HepG2 (cell line): Measurements from ENCODE around the gene PFKFB4. TPM values are rescaled to one million over a fixed set of nuclear protein-coding genes. Genes with fewer than 3 reads are reported as not detected.
A peak's percentile ranks its signal among the peaks of the same experiment; 100 is the strongest.

ENCODE experiments used
- MBD4 ChIP-seq: IDR thresholded peaks from 2 replicates; pipeline ENCODE4 v1.6.1; 2012; ENCODE audit warnings: low read length, inconsistent platforms, borderline replicate concordance
- polyA plus RNA-seq, 8 experiments: library from polyadenylated mRNA; depleted of rRNA in 3 of 8; stranded (reverse) in 7 of 8; unstranded in 1 of 8; fragments of >200 nt; fragmentation: Illumina TruSeq in 4 of 8; extraction: Trizol in 4 of 8; gene quantifications; 2 replicates each; pipeline versions ENCODE4 v1.2.1 to v1.2.3, GENCODE V29; 2011 to 2016; ENCODE audit warnings: low read depth in 4 of 8, missing spikeins in 1 of 8, mixed read lengths in 1 of 8; ENCODE audit not compliant: insufficient read depth in 1 of 8
- total RNA-seq, 5 experiments: library from RNA; depleted of rRNA; stranded (reverse); fragments of >200 nt; fragmentation: Illumina TruSeq; extraction: Trizol; gene quantifications; 2 replicates each; pipeline ENCODE4 v1.2.3, GENCODE V29; 2016; ENCODE audit warnings: low read depth in 1 of 5
- TF ChIP-seq, protein P1 (sequence below), 2 experiments: fragments of 450-650 bp in 1 of 2; sonication (generic) in 1 of 2; formaldehyde crosslinking in 1 of 2; IDR thresholded peaks; 2 replicates each; pipeline versions ENCODE4 v1.6.1 to v1.8.0; 2016 to 2022; ENCODE audit warnings: antibody characterized with exemption in 1 of 2, mild to moderate bottlenecking in 1 of 2, missing genetic modification reagents in 1 of 2
- TF ChIP-seq, protein P2 (sequence below): sonication (generic); formaldehyde crosslinking; IDR thresholded peaks from one replicate; pipeline ENCODE4 v1.5.1; 2020; ENCODE audit warnings: mild to moderate bottlenecking, missing genetic modification reagents; ENCODE audit errors: not compliant biosample characterization
- TF ChIP-seq, protein P3 (sequence below): sonication (generic); formaldehyde crosslinking; IDR thresholded peaks from 2 replicates; pipeline ENCODE4 v1.8.0; 2022; ENCODE audit warnings: missing genetic modification reagents, mild to moderate bottlenecking, borderline replicate concordance
- TF ChIP-seq, protein P4 (sequence below): sonication (generic); formaldehyde crosslinking; IDR thresholded peaks from 2 replicates; pipeline ENCODE4 v1.4.0; 2020; ENCODE audit warnings: mild to moderate bottlenecking, missing genetic modification reagents

The PFKFB4 gene
- total and polyA plus RNA-seq, 2 of the 13 experiments (the other 11 are each of a cell fraction or from before 2014, with no cell fraction given) = 7.1 to 103 TPM

- TF ChIP-seq, protein P1, sequence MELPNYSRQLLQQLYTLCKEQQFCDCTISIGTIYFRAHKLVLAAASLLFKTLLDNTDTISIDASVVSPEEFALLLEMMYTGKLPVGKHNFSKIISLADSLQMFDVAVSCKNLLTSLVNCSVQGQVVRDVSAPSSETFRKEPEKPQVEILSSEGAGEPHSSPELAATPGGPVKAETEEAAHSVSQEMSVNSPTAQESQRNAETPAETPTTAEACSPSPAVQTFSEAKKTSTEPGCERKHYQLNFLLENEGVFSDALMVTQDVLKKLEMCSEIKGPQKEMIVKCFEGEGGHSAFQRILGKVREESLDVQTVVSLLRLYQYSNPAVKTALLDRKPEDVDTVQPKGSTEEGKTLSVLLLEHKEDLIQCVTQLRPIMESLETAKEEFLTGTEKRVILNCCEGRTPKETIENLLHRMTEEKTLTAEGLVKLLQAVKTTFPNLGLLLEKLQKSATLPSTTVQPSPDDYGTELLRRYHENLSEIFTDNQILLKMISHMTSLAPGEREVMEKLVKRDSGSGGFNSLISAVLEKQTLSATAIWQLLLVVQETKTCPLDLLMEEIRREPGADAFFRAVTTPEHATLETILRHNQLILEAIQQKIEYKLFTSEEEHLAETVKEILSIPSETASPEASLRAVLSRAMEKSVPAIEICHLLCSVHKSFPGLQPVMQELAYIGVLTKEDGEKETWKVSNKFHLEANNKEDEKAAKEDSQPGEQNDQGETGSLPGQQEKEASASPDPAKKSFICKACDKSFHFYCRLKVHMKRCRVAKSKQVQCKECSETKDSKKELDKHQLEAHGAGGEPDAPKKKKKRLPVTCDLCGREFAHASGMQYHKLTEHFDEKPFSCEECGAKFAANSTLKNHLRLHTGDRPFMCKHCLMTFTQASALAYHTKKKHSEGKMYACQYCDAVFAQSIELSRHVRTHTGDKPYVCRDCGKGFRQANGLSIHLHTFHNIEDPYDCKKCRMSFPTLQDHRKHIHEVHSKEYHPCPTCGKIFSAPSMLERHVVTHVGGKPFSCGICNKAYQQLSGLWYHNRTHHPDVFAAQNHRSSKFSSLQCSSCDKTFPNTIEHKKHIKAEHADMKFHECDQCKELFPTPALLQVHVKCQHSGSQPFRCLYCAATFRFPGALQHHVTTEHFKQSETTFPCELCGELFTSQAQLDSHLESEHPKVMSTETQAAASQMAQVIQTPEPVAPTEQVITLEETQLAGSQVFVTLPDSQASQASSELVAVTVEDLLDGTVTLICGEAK (IDR thresholded peaks at IDR 0.05) = no peak
- TF ChIP-seq, protein P1 (CRISPR knock-in tag; IDR thresholded peaks at IDR 0.05) = no peak
- TF ChIP-seq, protein P2, sequence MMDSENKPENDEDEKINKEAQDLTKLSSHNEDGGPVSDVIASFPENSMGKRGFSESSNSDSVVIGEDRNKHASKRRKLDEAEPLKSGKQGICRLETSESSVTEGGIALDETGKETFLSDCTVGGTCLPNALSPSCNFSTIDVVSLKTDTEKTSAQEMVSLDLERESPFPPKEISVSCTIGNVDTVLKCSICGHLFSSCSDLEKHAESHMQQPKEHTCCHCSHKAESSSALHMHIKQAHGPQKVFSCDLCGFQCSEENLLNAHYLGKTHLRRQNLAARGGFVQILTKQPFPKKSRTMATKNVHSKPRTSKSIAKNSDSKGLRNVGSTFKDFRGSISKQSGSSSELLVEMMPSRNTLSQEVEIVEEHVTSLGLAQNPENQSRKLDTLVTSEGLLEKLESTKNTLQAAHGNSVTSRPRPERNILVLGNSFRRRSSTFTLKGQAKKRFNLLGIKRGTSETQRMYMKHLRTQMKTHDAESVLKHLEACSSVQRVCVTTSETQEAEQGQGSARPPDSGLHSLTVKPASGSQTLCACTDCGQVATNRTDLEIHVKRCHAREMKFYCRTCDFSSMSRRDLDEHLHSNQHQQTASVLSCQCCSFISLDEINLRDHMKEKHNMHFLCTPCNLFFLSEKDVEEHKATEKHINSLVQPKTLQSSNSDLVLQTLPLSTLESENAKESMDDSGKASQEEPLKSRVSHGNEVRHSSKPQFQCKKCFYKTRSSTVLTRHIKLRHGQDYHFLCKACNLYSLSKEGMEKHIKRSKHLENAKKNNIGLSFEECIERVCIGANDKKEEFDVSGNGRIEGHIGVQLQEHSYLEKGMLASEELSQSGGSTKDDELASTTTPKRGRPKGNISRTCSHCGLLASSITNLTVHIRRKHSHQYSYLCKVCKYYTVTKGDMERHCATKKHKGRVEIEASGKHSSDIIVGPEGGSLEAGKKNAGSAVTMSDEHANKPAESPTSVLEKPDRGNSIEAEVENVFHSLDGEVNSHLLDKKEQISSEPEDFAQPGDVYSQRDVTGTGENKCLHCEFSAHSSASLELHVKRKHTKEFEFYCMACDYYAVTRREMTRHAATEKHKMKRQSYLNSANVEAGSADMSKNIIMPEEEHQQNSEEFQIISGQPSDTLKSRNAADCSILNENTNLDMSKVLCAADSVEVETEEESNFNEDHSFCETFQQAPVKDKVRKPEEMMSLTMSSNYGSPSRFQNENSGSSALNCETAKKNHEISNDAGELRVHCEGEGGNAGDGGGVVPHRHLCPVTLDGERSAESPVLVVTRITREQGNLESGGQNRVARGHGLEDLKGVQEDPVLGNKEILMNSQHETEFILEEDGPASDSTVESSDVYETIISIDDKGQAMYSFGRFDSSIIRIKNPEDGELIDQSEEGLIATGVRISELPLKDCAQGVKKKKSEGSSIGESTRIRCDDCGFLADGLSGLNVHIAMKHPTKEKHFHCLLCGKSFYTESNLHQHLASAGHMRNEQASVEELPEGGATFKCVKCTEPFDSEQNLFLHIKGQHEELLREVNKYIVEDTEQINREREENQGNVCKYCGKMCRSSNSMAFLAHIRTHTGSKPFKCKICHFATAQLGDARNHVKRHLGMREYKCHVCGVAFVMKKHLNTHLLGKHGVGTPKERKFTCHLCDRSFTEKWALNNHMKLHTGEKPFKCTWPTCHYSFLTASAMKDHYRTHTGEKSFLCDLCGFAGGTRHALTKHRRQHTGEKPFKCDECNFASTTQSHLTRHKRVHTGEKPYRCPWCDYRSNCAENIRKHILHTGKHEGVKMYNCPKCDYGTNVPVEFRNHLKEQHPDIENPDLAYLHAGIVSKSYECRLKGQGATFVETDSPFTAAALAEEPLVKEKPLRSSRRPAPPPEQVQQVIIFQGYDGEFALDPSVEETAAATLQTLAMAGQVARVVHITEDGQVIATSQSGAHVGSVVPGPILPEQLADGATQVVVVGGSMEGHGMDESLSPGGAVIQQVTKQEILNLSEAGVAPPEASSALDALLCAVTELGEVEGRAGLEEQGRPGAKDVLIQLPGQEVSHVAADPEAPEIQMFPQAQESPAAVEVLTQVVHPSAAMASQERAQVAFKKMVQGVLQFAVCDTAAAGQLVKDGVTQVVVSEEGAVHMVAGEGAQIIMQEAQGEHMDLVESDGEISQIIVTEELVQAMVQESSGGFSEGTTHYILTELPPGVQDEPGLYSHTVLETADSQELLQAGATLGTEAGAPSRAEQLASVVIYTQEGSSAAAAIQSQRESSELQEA = no peak
- TF ChIP-seq, protein P3, sequence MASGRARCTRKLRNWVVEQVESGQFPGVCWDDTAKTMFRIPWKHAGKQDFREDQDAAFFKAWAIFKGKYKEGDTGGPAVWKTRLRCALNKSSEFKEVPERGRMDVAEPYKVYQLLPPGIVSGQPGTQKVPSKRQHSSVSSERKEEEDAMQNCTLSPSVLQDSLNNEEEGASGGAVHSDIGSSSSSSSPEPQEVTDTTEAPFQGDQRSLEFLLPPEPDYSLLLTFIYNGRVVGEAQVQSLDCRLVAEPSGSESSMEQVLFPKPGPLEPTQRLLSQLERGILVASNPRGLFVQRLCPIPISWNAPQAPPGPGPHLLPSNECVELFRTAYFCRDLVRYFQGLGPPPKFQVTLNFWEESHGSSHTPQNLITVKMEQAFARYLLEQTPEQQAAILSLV = 0 out of 2 replicates have a peak, but pooled peaks have one; percentile 24
- TF ChIP-seq MBD4 = no peak
- TF ChIP-seq, protein P4, sequence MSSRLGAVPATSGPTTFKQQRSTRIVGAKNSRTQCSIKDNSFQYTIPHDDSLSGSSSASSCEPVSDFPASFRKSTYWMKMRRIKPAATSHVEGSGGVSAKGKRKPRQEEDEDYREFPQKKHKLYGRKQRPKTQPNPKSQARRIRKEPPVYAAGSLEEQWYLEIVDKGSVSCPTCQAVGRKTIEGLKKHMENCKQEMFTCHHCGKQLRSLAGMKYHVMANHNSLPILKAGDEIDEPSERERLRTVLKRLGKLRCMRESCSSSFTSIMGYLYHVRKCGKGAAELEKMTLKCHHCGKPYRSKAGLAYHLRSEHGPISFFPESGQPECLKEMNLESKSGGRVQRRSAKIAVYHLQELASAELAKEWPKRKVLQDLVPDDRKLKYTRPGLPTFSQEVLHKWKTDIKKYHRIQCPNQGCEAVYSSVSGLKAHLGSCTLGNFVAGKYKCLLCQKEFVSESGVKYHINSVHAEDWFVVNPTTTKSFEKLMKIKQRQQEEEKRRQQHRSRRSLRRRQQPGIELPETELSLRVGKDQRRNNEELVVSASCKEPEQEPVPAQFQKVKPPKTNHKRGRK = no peak
Observed at GRCh38 chr3:48553886-48554845, 2.4 kb downstream of the PFKFB4 start (continued).
